Measurements from ENCODE around the gene ICE2.

DNA sequence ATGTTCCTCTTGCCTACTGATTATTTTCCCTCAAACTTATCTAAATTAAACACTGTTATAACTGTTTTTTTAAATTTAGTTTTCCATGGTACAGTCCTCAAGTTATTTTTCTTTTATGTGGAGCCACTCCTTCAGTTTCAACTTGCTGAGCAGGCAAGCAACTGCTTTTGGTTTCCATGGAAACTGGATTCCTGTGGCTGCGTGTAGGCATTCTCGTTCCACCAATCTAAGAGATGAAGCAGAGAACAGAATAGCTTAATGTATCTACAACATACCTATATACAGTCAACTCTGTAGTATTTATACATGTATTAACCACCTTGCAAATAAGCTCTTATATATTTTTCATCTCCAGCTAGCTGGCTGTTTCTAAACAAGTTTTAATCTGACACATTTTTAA, 55.4 kb downstream of the ICE2 start:
- TF ChIP-seq CEBPB (IDR thresholded peaks at IDR 0.05) (no peak), TAF1 (IDR thresholded peaks at IDR 0.05; ENCODE audit: low read depth) (no peak), RAD21 (IDR thresholded peaks at IDR 0.05; ENCODE audit: low read depth) (no peak), EP300 (IDR thresholded peaks at IDR 0.05; ENCODE audit: borderline replicate concordance) (no peak), YY1 (IDR thresholded peaks at IDR 0.05; ENCODE audit: low read depth) (no peak), NFIC (IDR thresholded peaks at IDR 0.05) (no peak), EGR1 (IDR thresholded peaks at IDR 0.05) (no peak), TCF12 (IDR thresholded peaks at IDR 0.05; ENCODE audit: low read depth) (no peak), FOXM1 (IDR thresholded peaks at IDR 0.05; ENCODE audit: borderline replicate concordance, low read depth) (no peak), TEAD4 (IDR thresholded peaks at IDR 0.05) (peak; percentile 69)
- TF ChIP-seq, protein P1, sequence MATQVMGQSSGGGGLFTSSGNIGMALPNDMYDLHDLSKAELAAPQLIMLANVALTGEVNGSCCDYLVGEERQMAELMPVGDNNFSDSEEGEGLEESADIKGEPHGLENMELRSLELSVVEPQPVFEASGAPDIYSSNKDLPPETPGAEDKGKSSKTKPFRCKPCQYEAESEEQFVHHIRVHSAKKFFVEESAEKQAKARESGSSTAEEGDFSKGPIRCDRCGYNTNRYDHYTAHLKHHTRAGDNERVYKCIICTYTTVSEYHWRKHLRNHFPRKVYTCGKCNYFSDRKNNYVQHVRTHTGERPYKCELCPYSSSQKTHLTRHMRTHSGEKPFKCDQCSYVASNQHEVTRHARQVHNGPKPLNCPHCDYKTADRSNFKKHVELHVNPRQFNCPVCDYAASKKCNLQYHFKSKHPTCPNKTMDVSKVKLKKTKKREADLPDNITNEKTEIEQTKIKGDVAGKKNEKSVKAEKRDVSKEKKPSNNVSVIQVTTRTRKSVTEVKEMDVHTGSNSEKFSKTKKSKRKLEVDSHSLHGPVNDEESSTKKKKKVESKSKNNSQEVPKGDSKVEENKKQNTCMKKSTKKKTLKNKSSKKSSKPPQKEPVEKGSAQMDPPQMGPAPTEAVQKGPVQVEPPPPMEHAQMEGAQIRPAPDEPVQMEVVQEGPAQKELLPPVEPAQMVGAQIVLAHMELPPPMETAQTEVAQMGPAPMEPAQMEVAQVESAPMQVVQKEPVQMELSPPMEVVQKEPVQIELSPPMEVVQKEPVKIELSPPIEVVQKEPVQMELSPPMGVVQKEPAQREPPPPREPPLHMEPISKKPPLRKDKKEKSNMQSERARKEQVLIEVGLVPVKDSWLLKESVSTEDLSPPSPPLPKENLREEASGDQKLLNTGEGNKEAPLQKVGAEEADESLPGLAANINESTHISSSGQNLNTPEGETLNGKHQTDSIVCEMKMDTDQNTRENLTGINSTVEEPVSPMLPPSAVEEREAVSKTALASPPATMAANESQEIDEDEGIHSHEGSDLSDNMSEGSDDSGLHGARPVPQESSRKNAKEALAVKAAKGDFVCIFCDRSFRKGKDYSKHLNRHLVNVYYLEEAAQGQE (IDR thresholded peaks at IDR 0.05; ENCODE audit: low read depth): no peak
- TF ChIP-seq, protein P2, sequence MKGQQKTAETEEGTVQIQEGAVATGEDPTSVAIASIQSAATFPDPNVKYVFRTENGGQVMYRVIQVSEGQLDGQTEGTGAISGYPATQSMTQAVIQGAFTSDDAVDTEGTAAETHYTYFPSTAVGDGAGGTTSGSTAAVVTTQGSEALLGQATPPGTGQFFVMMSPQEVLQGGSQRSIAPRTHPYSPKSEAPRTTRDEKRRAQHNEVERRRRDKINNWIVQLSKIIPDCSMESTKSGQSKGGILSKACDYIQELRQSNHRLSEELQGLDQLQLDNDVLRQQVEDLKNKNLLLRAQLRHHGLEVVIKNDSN (IDR thresholded peaks at IDR 0.05): no peak
- TF ChIP-seq, protein P3, sequence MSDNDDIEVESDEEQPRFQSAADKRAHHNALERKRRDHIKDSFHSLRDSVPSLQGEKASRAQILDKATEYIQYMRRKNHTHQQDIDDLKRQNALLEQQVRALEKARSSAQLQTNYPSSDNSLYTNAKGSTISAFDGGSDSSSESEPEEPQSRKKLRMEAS (IDR thresholded peaks at IDR 0.05): no peak

All from Ishikawa (cell line).